DOHH2 (cell line): ENCODE results near the gene MYT1.

ENCODE experiments used
- CTCF ChIP-seq: fragments of 200-600 bp; sonication (generic); IDR thresholded peaks from one replicate; pipeline ENCODE4 v1.5.1; 2014; ENCODE audit warnings: antibody characterized with exemption, mild to moderate bottlenecking, low read depth, low read length; ENCODE audit not compliant: poor library complexity, severe bottlenecking
- EZH2phosphoT487 ChIP-seq: fragments of 200-600 bp; sonication (generic); IDR thresholded peaks from 2 replicates; pipeline ENCODE4 v1.6.1; 2017; ENCODE audit warnings: borderline replicate concordance, mild to moderate bottlenecking, antibody characterized with exemption, low read length, moderate library complexity, mixed read lengths

- TF ChIP-seq CTCF = no peak
- no peak for TF ChIP-seq EZH2phosphoT487
These were observed 32.8 kb upstream of the MYT1 start for GRCh38 chr20:64131406-64131805.
